Chondrocyte (in vitro differentiated cells): Measurements from ENCODE around the gene CYP39A1. TPM values are rescaled to one million over a fixed set of nuclear protein-coding genes. Genes with fewer than 3 reads are reported as not detected.

Experiments
- DNase-seq: peaks from one replicate; pipeline ENCODE4 v3.0.0; 2021; ENCODE audit warnings: mixed read lengths, low spot score
- H3K27ac Mint-ChIP-seq: one replicate; pipeline ENCODE4 v1.8.0; 2021; ENCODE audit warnings: mild to moderate bottlenecking, moderate library complexity, mixed read lengths; ENCODE audit not compliant: unreplicated experiment
- H3K27me3 Mint-ChIP-seq: 2 replicates; pipeline ENCODE4 v1.8.0; 2021; ENCODE audit warnings: low read depth, mixed read lengths
- H3K36me3 Mint-ChIP-seq: 2 replicates; pipeline ENCODE4 v1.8.0; 2021; ENCODE audit warnings: low read depth, mixed read lengths
- H3K4me1 Mint-ChIP-seq: 2 replicates; pipeline ENCODE4 v1.8.0; 2021; ENCODE audit warnings: low read depth, mild to moderate bottlenecking, mixed read lengths
- H3K4me3 Mint-ChIP-seq: one replicate; pipeline ENCODE4 v1.8.0; 2021; ENCODE audit warnings: mild to moderate bottlenecking, moderate library complexity, mixed read lengths; ENCODE audit not compliant: unreplicated experiment
- H3K9me3 Mint-ChIP-seq: 2 replicates; pipeline ENCODE4 v1.8.0; 2021; ENCODE audit warnings: low read depth, mixed read lengths
- CTCF ChIP-seq: fragments of 200-600 bp; sonication (generic); IDR thresholded peaks from 2 replicates; pipeline ENCODE4 v1.5.0; 2021; ENCODE audit warnings: antibody characterized with exemption, mild to moderate bottlenecking, moderate library complexity
- total RNA-seq: library from RNA; stranded (reverse); gene quantifications from 3 replicates; pipeline ENCODE4 v1.2.1, GENCODE V29; 2021

CYP39A1 gene
- total RNA-seq, 1 donor from 2014 or later = 0.62 TPM

- peaks cover 58% of the 10 kb centered on the region for H3K4me1 Mint-ChIP-seq
- H3K36me3 Mint-ChIP-seq = no peaks in the 10 kb centered on the region
- DNase-seq = no peak
- no peak for TF ChIP-seq CTCF
- H3K4me3 Mint-ChIP-seq = no peak overlapping the region
- no peaks in the 10 kb centered on the region for H3K27me3 Mint-ChIP-seq
- no peaks in the 10 kb centered on the region for H3K9me3 Mint-ChIP-seq
- no peak overlapping the region for H3K27ac Mint-ChIP-seq
Observed at GRCh38 chr6:46505693-46506512, 146.7 kb downstream of the CYP39A1 start.

GRCh38 chr6:46504242-46504641 lies 148.4 kb downstream of the CYP39A1 start:
- no peak for TF ChIP-seq CTCF
- Mint-ChIP-seq H3K4me3 (no peak overlapping the region), H3K27ac (no peak overlapping the region), H3K4me1 (peaks cover 42% of the 10 kb centered on the region), H3K36me3 (no peaks in the 10 kb centered on the region), H3K27me3 (peaks cover under 1% of the 10 kb centered on the region), H3K9me3 (no peaks in the 10 kb centered on the region)
- no peak for DNase-seq

GRCh38 chr6:46502486-46503119 lies 150.0 kb downstream of the CYP39A1 start:
- Mint-ChIP-seq H3K36me3 (no peaks in the 10 kb centered on the region), H3K9me3 (no peaks in the 10 kb centered on the region), H3K4me3 (no peak overlapping the region), H3K4me1 (peaks cover 31% of the 10 kb centered on the region), H3K27ac (peak overlapping the region; percentile 73), H3K27me3 (peaks cover 5% of the 10 kb centered on the region)
- no peak for DNase-seq
- TF ChIP-seq CTCF = no peak

GRCh38 chr6:46501136-46502089 lies 151.2 kb downstream of the CYP39A1 start:
- peaks cover 7% of the 10 kb centered on the region for H3K27me3 Mint-ChIP-seq
- no peak for TF ChIP-seq CTCF
- no peaks in the 10 kb centered on the region for H3K36me3 Mint-ChIP-seq
- no peak overlapping the region for H3K27ac Mint-ChIP-seq
- DNase-seq = no peak
- no peaks in the 10 kb centered on the region for H3K9me3 Mint-ChIP-seq
- no peak overlapping the region for H3K4me3 Mint-ChIP-seq
- peaks cover 27% of the 10 kb centered on the region for H3K4me1 Mint-ChIP-seq

GRCh38 chr6:46500382-46500781 lies 152.2 kb downstream of the CYP39A1 start:
- no peak for DNase-seq
- Mint-ChIP-seq H3K9me3 (no peaks in the 10 kb centered on the region), H3K27ac (no peak overlapping the region), H3K27me3 (peaks cover 12% of the 10 kb centered on the region), H3K36me3 (no peaks in the 10 kb centered on the region), H3K4me1 (peaks cover 17% of the 10 kb centered on the region), H3K4me3 (no peak overlapping the region)
- TF ChIP-seq CTCF = no peak
